Breast epithelium (tissue), 3 donors: ENCODE results near the gene MTRFR.

Experiments used
- POLR2A ChIP-seq: fragments of 450-650 bp; IDR thresholded peaks from one replicate; pipeline ENCODE4 v1.6.1; 2016; ENCODE audit warnings: antibody characterized with exemption, mild to moderate bottlenecking, moderate library complexity
- POLR2AphosphoS5 ChIP-seq, 3 donors: sonication (generic); formaldehyde crosslinking; IDR thresholded peaks; one replicate each; pipeline ENCODE4 v1.6.1; 2017; ENCODE audit warnings: antibody characterized with exemption in 3 of 3
- TF ChIP-seq, protein P1 (sequence below), 3 donors: fragments of 450-650 bp; IDR thresholded peaks; one replicate each; pipeline ENCODE4 v1.5.1; 2016 to 2017; ENCODE audit warnings: antibody characterized with exemption in 3 of 3, mild to moderate bottlenecking in 3 of 3, moderate library complexity in 3 of 3

DNA sequence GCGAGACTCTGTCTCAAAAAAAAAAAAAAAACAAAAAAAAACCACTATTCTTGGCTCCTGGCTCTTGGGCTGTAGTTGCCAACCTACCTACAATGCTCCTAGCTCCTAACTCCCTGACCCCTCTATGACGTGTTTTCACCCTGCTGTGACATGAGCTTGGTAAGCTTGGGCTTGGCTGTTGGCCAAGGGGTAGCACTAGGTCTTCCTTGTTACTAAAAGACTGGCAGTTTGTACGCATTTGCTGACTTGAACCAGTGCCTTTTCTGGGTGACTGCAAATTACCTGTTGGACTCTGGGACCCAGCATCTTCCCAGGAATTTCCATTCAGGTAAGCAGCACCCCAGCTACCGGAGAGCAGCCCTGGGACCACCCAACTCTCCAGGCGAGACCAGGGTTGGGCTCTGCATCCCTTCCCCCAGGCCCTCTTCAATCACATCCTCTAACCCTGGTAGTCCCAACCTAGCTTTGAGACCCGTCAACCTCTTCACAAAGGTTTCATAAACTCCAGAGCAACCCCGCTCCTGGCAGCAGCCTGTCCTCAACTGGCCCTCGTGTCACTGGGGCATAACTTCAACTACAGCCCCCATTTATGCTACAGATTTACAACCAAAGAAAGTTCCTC is 30.1 kb downstream of the MTRFR start:
- TF ChIP-seq, protein P1, sequence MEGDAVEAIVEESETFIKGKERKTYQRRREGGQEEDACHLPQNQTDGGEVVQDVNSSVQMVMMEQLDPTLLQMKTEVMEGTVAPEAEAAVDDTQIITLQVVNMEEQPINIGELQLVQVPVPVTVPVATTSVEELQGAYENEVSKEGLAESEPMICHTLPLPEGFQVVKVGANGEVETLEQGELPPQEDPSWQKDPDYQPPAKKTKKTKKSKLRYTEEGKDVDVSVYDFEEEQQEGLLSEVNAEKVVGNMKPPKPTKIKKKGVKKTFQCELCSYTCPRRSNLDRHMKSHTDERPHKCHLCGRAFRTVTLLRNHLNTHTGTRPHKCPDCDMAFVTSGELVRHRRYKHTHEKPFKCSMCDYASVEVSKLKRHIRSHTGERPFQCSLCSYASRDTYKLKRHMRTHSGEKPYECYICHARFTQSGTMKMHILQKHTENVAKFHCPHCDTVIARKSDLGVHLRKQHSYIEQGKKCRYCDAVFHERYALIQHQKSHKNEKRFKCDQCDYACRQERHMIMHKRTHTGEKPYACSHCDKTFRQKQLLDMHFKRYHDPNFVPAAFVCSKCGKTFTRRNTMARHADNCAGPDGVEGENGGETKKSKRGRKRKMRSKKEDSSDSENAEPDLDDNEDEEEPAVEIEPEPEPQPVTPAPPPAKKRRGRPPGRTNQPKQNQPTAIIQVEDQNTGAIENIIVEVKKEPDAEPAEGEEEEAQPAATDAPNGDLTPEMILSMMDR (IDR thresholded peaks at IDR 0.05): no peak
- TF ChIP-seq POLR2AphosphoS5 (IDR thresholded peaks at IDR 0.05) (no peak), POLR2A (no peak)
